Urothelium cell line (cell line): ENCODE results near the gene PRIM1.
A peak's percentile ranks its signal among the peaks of the same experiment; 100 is the strongest.
"Not testable (repeated sequence)": the region's sequence is repeated elsewhere in the genome, so short reads cannot be mapped to it uniquely, and the experiment has no call there.

Source experiments
- DNase-seq: peaks from one replicate; pipeline ENCODE4 v3.0.0; 2011; ENCODE audit warnings: low spot score, mixed read lengths
- FAIRE-seq: peaks from 2 replicates; lab custom pipeline; 2011; peaks lifted over from hg19 to GRCh38; lab: Jason Lieb, UNC

The PRIM1 gene

DNA sequence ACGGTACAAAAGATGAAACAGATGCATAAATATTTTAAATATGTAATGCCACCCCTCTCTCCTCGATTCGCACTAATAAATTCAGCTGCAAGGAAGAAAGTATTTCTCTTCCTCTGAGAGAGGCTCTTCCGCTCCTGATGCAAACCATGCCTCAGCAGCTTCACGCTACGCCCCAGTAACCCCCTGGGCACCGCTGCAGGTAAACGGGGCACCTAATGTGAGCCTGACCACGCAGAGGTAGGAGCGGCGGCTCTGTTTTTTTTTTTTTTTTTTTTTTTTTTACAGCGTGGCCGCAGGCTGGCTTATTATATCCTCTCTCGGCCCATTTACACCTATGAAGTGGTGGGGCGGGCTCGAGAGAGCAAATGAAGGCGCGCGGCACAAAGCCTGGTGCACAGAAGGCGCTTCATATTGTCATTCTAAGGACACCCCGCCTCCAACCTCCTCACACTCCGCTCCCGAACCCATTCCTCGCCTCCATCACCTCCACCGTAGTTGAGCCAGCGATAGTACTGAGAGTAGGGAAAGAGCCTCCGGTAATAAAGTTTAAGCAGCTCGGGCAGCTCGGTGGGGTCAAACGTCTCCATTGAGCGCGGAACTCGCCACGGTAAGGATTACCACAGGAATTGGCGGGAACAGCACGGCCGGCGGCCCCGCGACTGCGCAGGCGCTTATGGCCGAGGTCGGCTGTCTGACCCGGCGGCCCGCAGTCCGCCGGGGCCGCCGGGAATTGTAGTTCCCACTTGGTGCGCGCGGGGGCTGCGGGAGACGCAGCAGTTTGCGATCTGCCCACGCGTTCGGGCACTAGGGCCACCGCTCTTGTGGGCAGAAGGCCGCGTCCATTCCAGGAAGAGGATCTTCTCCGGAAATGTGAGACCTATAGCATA, at the start of gene PRIM1:
PRIM1 (minus strand) TSS at position 612 of the 887 bp plus-strand sequence; CDS start at position 587, 25 bp downstream.
- peak; percentile 48 for FAIRE-seq
- peak; percentile 98 for DNase-seq

DNA sequence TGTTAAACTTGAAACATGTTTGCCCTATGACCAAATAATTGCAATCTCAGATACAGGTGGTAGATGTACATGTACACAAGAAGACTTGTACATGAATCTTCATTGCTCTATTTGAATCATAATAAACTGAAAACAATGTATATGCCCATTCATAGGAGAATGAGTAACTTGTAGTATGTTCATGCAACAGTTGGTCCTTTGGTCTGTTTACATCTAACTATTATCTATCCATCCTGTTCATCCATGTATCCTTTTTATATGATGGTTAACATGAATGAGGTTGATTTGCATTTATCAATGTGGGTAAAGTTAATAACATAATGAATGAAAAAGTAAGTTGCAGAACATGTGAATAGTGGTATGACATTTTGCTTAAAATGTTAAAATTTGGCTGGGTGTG, 48.1 kb upstream of the PRIM1 start:
- FAIRE-seq (no peak), DNase-seq (no peak)

DNA sequence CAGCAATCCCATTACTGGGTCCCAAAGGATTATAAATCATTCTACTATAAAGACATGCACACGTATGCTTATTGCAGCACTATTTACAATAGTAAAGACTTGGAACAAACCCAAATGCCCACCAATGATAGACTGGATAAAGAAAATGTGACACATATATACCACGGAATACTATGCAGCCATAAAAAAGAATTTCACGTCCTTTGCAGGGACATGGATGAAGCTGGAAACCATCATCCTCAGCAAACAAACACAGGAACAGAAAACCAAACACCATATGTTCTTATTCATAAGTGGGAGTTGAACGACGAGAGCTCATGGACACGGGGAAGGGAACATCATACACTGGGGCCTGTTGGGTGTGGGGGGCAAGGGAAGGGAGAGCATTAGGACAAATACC, 47.2 kb upstream of the PRIM1 start:
- not testable (repeated sequence) for DNase-seq, FAIRE-seq

DNA sequence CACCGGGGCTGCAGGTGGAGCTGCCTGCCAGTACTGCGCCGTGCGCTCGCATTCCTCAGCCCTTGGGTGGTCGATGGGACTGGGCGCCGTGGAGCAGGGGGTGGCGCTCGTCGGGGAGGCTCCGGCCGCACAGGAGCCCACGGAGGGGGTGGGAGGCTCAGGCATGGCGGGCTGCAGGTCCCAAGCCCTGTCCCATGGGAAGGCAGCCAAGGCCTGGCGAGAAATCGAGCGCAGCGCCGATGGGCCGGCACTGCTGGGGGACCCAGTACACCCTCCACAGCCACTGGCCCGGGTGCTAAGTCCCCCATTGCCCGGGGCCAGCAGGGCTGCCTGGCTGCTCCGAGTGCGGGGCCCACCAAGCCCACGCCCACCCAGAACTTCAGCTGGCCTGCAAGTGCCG, 43.7 kb upstream of the PRIM1 start:
- not testable (repeated sequence) for FAIRE-seq, DNase-seq

DNA sequence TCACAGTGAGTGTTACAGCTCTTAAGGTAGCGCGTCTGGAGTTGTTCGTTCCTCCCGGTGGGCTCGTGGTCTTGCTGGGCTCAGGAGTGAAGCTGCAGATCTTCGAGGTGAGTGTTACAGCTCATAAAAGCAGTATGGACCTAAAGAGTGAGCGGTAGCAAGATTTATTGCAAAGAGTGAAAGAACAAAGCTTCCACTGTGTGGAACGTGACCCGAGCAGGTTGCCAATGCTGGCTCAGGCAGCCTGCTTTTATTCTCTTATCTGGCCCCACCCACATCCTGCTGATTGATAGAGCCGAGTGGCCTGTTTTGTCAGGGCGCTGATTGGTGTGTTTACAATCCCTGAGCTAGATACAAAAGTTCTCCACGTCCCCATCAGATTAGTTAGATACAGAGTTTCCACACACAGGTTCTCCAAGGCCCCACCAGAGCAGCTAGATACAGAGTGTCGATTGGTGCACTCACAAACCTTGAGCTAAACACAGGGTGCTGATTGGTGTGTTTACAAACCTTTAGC, 43.0 kb upstream of the PRIM1 start:
- not testable (repeated sequence) for FAIRE-seq, DNase-seq

DNA sequence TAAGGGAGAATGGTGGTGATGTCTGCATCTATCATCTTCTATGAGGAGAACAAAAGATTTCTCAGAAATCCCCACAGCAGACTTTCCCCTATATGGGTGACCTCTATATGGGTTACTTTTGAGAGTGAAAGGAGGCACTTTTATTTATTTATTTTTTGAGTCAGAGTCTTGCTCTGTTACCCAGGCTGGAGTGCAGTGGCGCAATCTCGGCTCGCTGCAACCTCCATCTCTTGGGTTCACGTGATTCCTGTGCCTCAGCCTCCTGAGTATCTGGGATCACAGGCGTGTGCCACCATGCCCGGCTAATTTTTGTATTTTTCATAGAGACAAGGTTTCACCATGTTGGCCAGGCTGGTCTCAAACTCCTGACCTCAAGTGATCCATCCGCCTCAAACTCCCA, 41.0 kb upstream of the PRIM1 start:
- not testable (repeated sequence) for FAIRE-seq, DNase-seq

DNA sequence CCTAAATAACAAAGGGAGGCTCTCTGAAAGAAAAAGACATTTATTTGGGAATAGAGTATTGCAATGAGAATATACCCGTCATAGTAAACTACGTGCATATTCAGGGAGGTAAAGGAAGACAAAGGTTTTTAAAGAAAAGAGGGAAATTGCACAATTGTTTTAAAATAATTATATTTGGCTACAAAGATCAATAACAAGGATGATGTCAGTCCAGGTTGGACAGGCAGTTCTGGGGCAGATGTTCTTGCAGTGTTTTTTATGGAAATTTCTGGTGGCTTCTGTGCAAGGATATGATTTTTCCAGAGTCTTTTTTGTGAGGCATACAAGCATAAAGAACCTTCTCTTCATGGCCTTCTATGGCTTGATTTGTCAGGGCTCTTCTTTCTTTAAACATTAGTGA, 40.6 kb upstream of the PRIM1 start:
- DNase-seq (no peak), FAIRE-seq (no peak)

DNA sequence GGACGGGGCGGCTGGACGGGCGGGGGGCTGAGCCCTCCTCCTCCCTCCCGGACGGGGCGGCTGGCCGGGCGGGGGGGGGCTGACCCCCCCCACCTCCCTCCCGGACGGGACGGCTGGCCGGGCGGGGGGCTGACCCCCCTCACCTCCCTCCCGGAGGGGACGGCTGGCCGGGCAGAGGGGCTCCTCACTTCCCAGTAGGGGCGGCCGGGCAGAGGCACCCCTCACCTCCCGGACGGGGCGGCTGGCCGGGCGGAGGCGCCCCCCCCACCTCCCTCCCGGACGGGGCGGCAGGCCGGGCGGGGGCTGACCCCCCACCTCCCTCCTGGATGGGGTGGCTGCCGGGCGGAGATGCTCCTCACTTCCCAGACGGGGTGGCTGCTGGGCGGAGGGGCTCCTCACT, 37.3 kb upstream of the PRIM1 start:
- not testable (repeated sequence) for DNase-seq, FAIRE-seq

DNA sequence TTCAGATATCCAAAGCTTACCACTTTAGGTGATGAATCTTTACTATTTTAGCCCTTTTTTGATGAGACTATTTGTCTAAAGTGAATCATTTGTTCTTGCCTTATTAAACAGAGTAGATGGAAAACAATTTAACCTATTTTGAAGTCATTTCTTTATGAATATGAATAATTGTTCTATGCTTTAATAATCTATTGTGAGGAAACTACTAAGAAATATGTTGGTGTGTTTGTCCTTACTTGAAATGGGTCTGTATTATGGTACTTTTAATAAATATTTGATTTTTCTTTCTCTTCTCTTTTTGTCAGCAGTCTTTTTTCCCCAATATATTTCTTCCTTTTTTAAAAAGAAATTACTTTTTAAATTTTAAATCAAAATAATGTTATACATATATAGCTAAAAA, 35.4 kb upstream of the PRIM1 start:
- no peak for DNase-seq
- FAIRE-seq, result no peak

DNA sequence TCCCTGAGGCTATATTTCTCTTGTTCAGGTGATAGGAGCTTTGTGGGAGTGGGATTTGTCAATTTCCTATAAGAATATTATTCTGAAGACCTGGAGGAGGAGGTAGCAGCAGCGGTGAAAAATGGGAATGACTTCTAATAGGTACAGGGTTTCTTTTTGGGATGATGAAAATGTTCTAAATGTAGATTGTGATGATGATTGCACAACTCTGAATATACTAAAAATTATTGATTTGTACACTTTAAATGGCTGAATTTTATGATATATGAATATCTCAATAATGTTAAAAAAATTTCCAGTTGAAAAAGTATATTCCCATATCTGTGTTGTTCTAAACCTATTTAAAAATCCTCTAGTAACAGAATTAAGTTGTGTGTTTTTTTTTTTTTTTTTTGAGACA, 33.8 kb upstream of the PRIM1 start:
- DNase-seq, result no peak
- no peak for FAIRE-seq

DNA sequence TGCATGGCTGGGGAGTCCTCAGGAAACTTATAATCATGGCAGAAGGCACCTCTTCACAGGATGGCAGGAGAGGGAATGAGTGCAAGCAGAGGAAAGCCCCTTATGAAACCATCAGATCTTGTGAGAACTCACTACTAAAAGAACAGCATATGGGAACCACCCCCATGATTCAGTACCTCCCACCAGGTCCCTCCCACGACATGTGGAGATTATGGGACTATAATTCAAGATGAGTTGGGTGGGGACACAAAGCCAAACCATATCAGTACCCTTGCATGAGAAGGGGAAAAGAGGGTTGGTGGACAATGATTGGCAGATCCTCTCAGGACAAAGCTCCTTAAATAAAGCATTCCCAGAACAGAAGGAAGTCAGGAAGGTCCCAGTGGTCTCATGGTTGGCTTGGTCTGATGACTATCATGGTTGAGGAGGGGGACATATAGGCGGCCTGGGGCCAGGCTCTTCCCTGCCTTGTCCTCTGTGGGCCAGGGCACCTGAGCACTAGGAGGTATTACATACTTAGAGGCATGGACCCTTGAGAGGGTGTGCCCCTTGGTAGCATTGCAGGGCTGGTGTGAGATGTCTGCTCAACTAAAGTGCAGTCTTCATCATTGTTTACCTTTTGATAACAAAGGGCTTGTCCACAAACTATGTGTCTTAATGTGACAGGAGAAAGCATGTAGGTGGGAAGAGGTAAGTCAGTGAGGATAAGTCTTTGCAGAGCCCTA, 33.2 kb upstream of the PRIM1 start:
- DNase-seq (no peak), FAIRE-seq (no peak)

DNA sequence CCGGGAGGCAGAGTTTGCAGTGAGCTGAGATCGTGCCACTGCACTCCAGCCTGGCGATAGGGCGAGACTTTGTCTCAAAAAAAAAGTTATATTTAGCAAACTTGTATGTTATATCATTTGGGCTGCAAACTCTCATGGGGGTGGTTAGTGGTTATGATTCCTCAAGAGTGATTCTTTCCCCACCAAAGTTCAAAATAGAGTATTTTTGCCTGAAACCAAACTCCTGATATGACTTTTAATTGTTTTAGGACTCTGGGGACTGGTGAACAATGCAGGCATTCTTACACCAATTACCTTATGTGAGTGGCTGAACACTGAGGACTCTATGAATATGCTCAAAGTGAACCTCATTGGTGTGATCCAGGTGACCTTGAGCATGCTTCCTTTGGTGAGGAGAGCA, 29.6 kb upstream of the PRIM1 start:
- DNase-seq, result no peak
- no peak for FAIRE-seq

DNA sequence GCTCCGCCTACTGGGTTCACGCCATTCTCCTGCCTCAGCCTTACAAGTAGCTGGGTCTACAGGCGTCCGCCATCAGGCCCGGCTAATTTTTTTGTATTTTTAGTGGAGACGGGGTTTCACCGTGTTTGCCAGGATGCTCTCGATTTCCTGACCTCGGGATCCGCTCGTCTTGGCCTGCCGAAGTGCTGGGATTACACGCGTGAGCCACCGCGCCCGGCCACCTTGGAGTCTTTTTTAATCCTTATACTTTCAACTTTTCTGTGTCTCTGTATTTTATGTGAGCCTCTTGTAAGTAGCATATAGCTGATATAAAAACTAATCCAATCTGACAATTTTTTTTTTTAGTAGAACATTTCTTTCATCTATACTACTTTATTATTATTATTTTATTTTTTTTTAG, 26.6 kb upstream of the PRIM1 start:
- FAIRE-seq (no peak), DNase-seq (no peak)

DNA sequence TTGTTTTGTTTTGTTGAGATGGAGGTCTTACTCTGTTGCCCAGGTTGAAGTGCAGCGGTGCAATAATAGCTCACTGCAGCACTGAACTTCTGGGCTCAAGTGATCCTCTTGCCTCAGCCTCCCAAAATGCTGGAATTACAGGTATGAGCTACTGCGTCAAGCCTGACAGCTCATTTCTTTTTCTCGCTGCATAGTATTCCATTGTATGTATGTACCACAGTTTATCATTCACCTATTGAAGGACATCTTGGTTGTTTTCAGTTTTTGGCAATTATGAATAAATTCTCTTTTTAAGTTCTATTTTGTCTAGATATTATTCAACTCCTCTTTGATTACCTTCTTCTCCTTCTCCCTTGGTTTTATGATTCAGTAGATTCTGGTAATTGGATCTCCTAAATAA, 24.5 kb upstream of the PRIM1 start:
- FAIRE-seq (no peak), DNase-seq (no peak)

DNA sequence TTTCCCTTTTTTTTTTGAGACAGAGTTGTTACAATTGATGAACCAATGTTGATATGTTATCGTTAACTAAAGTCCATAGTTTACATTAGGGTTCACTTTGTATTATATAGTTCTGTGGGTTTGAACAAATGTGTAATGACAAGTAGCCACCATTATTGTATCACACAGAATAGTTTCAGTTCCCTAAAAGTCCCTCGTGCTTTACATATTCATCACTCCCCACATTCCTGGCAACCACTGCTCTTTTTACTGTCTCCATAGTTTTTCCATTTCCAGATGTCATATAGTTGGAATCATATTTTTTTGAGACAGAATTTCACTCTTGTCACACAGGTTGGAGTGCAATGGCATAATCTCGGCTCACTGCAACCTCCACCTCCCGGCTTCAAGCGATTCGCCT, 23.5 kb upstream of the PRIM1 start:
- DNase-seq (no peak), FAIRE-seq (no peak)

DNA sequence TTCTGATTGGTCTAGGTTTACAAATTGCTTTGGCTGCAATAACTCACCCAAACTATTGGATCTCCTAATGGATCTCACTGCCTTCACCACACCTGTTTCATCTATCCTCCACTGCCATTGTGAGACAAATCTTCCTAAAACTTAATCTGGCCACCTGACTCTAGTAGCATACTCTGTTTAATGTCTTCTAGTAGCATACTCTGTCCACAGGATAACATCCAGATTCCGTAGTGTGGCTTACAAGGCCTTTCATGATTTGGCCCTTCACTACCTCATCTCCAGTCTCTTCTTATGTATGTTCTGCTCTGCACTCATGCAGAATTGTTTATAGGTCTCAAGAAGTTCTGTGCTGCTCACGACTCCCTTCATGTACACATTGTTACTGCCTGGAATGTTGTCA, 21.0 kb upstream of the PRIM1 start:
- DNase-seq (no peak), FAIRE-seq (no peak)

DNA sequence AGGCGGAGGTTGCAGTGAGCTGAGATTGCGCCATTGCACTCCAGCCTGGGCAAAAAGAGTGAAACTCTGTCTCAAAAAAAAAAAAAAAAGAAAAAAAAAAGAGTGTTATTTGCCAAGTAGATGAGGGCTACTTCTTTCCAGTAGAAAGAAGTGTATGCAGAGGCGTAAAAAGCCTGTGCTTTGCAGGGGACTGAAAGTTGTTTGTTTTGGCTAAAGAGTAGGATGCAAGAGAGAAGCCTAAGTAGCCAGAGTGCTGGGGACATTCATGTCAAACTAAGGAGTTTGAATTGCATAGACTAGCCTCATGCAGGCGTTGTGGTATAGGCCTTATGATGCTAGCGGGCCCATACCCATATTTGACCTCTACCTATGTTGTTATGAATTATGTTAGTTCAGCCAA, 20.5 kb upstream of the PRIM1 start:
- DNase-seq (no peak), FAIRE-seq (no peak)

DNA sequence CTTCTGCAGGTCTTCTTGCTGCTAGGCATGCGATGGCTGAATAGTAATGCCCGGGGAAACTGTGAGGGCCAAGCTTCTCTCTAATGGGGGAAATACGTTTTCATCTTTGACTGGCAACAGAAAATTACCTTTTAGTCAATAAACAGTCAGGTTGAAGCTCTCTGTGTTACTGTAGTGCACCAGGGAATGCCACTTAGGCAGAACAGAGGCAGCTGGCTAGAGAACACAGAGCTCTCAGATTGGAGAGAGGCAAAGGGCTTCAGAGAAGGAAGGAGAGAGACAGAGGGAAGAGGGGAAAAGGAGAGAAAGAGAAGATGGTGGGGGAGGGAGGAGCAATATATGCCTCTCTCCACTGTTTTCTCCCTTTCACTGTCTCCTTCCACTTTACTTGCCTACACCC, 17.7 kb upstream of the PRIM1 start:
- FAIRE-seq (no peak), DNase-seq (no peak)

DNA sequence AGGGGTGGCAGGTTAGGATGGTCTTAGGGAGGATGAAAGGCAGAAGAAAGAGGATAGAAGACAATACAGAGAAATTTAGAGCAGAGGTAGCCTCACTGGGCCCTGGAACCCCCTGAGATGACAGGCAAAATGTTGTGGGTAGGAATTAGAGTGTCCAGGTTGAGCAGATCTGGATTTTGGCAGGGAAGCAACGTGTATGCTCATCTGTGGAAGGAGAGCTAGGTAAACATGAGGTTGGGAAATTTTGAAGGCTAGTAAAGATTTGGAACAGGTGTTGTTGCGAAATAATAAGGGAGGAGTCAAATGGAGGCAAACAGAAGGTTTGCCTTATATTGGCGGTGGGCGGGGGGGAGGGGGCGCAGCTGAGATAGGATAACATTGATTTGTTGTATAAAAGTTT, 16.3 kb upstream of the PRIM1 start:
- FAIRE-seq (no peak), DNase-seq (no peak)

DNA sequence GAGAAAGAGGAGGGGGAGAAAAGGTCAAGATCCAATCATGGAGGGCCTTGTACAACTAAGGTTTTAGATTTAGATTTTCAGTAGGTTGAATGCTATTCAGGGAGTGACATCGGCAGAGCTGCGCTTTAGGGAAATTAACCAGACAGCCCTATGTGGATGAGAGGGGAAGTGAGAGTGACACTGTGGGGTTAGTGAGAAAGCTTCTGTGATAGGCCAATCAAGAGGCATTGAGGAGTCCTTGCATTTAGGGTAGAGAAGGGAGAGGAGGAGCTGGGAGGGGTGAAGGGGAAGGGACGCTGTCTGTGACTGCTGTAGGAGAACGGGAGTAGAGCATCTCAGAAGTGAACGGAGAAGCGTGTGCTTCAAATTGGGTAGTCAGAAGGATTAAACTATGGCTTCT, 14.4 kb upstream of the PRIM1 start:
- DNase-seq (no peak), FAIRE-seq (no peak)

DNA sequence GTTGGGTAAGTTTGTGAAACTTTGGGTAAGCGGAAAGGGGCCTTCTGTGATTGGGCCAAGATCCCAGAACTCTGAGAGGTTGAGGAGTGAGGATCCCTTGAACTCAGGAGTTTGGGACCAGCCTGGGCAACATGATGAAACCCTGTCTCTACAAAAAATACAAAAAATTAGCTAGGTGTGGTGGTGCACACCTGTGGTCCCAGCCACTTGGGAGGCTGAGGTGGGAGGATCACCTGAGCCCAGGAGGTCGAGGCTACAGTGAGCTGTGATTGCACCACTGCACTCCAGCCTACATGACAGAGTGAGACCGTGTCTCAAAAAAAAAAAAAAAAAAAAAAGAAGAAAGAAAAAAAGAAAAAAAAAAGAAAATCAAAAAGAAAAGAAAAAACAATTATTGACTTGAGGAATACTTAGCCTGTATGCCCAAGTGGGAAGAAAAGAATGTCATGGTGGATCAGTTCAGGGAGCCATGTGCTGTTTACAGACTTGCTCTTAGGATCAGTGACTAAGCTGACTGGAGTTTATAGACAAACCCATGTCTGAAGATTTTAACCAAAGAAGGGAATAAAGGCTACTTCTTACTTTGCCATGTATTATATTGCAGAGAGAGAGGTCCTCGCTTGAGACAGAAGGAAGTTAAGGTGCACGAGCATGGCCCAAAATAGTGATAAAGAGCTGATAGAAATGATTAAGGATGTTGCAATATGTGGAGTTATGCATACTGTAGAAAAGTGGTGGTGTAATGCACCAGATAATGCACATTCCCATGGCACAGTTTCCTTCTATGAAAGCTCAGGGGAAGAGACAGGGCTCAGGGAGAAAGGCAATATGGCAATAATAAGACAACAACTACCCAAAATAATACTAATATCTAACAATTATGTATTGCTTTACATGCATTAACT, 11.9 kb upstream of the PRIM1 start:
- no peak for DNase-seq
- no peak for FAIRE-seq
